ENCODE results near the gene KCTD10.

Gene KCTD10

GRCh38 chr12:109523504-109523903, 46.4 kb upstream of the KCTD10 start:
- Histone ChIP-seq H4K20me1 (ENCODE audit: insufficient read depth, low read length) (no peaks in the 10 kb centered on the region), H3K4me2 (ENCODE audit: insufficient read depth, low read length) (no peak overlapping the region), H3K9me3 (ENCODE audit: insufficient read depth, low read length, severe bottlenecking) (no peaks in the 10 kb centered on the region), H3K79me2 (ENCODE audit: insufficient read depth, low read length) (no peaks in the 10 kb centered on the region), H3K9ac (ENCODE audit: low read depth, low read length) (no peak overlapping the region), H2AFZ (ENCODE audit: low read depth, low read length) (no peak overlapping the region), H3K36me3 (ENCODE audit: insufficient read depth, low read length) (peaks cover 77% of the 10 kb centered on the region), H3K27me3 (ENCODE audit: insufficient read depth, low read length, poor library complexity) (no peaks in the 10 kb centered on the region), H3K4me1 (ENCODE audit: insufficient read depth, low read length) (no peaks in the 10 kb centered on the region), H3K27ac (ENCODE audit: low read length) (no peak overlapping the region), H3K4me3 (ENCODE audit: low read depth in 1 of 2, low read length in 2 of 2) (no peak overlapping the region)
- DNase-seq (no peak), ATAC-seq (ENCODE audit: insufficient read depth, low read depth) (no peak)
- TF ChIP-seq EZH2 (IDR thresholded peaks at IDR 0.05; ENCODE audit: borderline replicate concordance, low read depth, low read length, severe bottlenecking) (no peak), CTCF (IDR thresholded peaks at IDR 0.05; ENCODE audit: borderline replicate concordance, extremely low read depth, low read length, poor library complexity, severe bottlenecking) (no peak)

GRCh38 chr12:109523071-109523470, 46.0 kb upstream of the KCTD10 start:
- no peak overlapping the region for H3K4me3 ChIP-seq (ENCODE audit: low read depth in 1 of 2, low read length in 2 of 2)
- no peaks in the 10 kb centered on the region for H4K20me1 ChIP-seq (ENCODE audit: insufficient read depth, low read length)
- H3K79me2 ChIP-seq (ENCODE audit: insufficient read depth, low read length): no peaks in the 10 kb centered on the region
- H2AFZ ChIP-seq (ENCODE audit: low read depth, low read length): no peak overlapping the region
- no peaks in the 10 kb centered on the region for H3K4me1 ChIP-seq (ENCODE audit: insufficient read depth, low read length)
- DNase-seq (no peak), ATAC-seq (ENCODE audit: insufficient read depth, low read depth) (no peak)
- TF ChIP-seq EZH2 (IDR thresholded peaks at IDR 0.05; ENCODE audit: borderline replicate concordance, low read depth, low read length, severe bottlenecking): no peak
- TF ChIP-seq CTCF (IDR thresholded peaks at IDR 0.05; ENCODE audit: borderline replicate concordance, extremely low read depth, low read length, poor library complexity, severe bottlenecking): no peak
- H3K27me3 ChIP-seq (ENCODE audit: insufficient read depth, low read length, poor library complexity): no peaks in the 10 kb centered on the region
- no peak overlapping the region for H3K9ac ChIP-seq (ENCODE audit: low read depth, low read length)
- peaks cover 80% of the 10 kb centered on the region for H3K36me3 ChIP-seq (ENCODE audit: insufficient read depth, low read length)
- no peaks in the 10 kb centered on the region for H3K9me3 ChIP-seq (ENCODE audit: insufficient read depth, low read length, severe bottlenecking)
- H3K4me2 ChIP-seq (ENCODE audit: insufficient read depth, low read length): no peak overlapping the region
- H3K27ac ChIP-seq (ENCODE audit: low read length): no peak overlapping the region

- Histone ChIP-seq H3K4me3 (ENCODE audit: low read depth in 1 of 2, low read length in 2 of 2) (no peak overlapping the region), H3K36me3 (ENCODE audit: insufficient read depth, low read length) (peaks cover 85% of the 10 kb centered on the region), H3K79me2 (ENCODE audit: insufficient read depth, low read length) (no peaks in the 10 kb centered on the region), H3K27me3 (ENCODE audit: insufficient read depth, low read length, poor library complexity) (no peaks in the 10 kb centered on the region), H3K4me2 (ENCODE audit: insufficient read depth, low read length) (no peak overlapping the region), H3K9ac (ENCODE audit: low read depth, low read length) (no peak overlapping the region), H3K4me1 (ENCODE audit: insufficient read depth, low read length) (no peaks in the 10 kb centered on the region), H3K9me3 (ENCODE audit: insufficient read depth, low read length, severe bottlenecking) (no peaks in the 10 kb centered on the region), H4K20me1 (ENCODE audit: insufficient read depth, low read length) (no peaks in the 10 kb centered on the region), H2AFZ (ENCODE audit: low read depth, low read length) (no peak overlapping the region), H3K27ac (ENCODE audit: low read length) (no peak overlapping the region)
- DNase-seq (no peak), ATAC-seq (ENCODE audit: insufficient read depth, low read depth) (no peak)
- TF ChIP-seq CTCF (IDR thresholded peaks at IDR 0.05; ENCODE audit: borderline replicate concordance, extremely low read depth, low read length, poor library complexity, severe bottlenecking) (no peak), EZH2 (IDR thresholded peaks at IDR 0.05; ENCODE audit: borderline replicate concordance, low read depth, low read length, severe bottlenecking) (no peak)
These were observed 44.7 kb upstream of the KCTD10 start for GRCh38 chr12:109521831-109522230.

GRCh38 chr12:109519787-109520186, 42.7 kb upstream of the KCTD10 start:
- no peak for ATAC-seq (ENCODE audit: insufficient read depth, low read depth)
- TF ChIP-seq EZH2 (IDR thresholded peaks at IDR 0.05; ENCODE audit: borderline replicate concordance, low read depth, low read length, severe bottlenecking) (no peak), CTCF (IDR thresholded peaks at IDR 0.05; ENCODE audit: borderline replicate concordance, extremely low read depth, low read length, poor library complexity, severe bottlenecking) (no peak)
- Histone ChIP-seq H3K4me1 (ENCODE audit: insufficient read depth, low read length) (no peaks in the 10 kb centered on the region), H4K20me1 (ENCODE audit: insufficient read depth, low read length) (no peaks in the 10 kb centered on the region), H3K4me3 (ENCODE audit: low read depth in 1 of 2, low read length in 2 of 2) (no peak overlapping the region), H3K4me2 (ENCODE audit: insufficient read depth, low read length) (no peak overlapping the region), H3K9me3 (ENCODE audit: insufficient read depth, low read length, severe bottlenecking) (no peaks in the 10 kb centered on the region), H3K9ac (ENCODE audit: low read depth, low read length) (no peak overlapping the region), H2AFZ (ENCODE audit: low read depth, low read length) (no peak overlapping the region), H3K36me3 (ENCODE audit: insufficient read depth, low read length) (peaks cover 84% of the 10 kb centered on the region), H3K79me2 (ENCODE audit: insufficient read depth, low read length) (no peaks in the 10 kb centered on the region), H3K27me3 (ENCODE audit: insufficient read depth, low read length, poor library complexity) (no peaks in the 10 kb centered on the region), H3K27ac (ENCODE audit: low read length) (no peak overlapping the region)
- DNase-seq: no peak

Data from DND-41 (cell line).